Lung microvascular endothelial cell (primary cell): ENCODE results near the gene ABCC3. TPM values are rescaled to one million over a fixed set of nuclear protein-coding genes. Genes with fewer than 3 reads are reported as not detected.

Experiments used
- DNase-seq, 2 donors: peaks; one replicate each; pipeline versions ENCODE4 v3.0.0 to v3.0.0-alpha.2; 2010; ENCODE audit warnings: low read depth in 2 of 2
- total RNA-seq: library from RNA; depleted of rRNA; stranded (reverse); fragments of >200 nt; gene quantifications from 2 replicates; pipeline ENCODE4 v1.2.1, GENCODE V29; 2014

ABCC3 gene
- total RNA-seq, 1 donor from 2014 or later: 0.40 TPM

DNA sequence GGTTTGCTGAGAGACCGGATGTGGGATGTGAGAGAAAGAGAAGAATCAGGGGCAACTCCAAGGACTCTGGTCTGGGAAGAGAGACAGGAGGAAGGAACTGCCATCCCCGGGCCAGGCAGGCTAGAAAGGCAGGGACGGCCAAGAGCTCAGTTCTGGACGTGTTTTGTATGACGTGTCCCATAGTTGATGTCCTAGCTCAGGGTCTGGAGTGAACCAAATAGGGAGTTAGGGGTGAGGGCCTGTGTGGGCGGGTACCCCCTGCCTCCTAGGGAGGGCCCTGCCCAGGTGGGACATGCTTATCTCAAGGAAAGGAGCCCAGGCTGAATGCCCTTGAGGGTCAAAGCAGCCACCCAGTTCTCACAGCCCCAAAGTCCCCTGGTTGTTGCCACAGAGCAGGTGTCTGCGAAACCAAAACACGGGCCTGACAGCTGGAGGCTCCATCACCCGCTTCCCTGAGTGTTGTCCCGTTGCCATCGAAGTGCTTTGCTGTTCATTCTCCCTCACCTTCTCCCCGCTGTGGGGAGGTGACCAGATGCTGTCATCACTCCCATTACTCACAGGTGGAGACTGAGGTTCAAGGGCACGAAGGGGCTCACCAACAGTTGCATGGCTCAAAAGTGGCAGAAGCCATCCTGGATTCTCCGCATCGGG, 7.5 kb downstream of the ABCC3 start:
- DNase-seq: no peak

DNA sequence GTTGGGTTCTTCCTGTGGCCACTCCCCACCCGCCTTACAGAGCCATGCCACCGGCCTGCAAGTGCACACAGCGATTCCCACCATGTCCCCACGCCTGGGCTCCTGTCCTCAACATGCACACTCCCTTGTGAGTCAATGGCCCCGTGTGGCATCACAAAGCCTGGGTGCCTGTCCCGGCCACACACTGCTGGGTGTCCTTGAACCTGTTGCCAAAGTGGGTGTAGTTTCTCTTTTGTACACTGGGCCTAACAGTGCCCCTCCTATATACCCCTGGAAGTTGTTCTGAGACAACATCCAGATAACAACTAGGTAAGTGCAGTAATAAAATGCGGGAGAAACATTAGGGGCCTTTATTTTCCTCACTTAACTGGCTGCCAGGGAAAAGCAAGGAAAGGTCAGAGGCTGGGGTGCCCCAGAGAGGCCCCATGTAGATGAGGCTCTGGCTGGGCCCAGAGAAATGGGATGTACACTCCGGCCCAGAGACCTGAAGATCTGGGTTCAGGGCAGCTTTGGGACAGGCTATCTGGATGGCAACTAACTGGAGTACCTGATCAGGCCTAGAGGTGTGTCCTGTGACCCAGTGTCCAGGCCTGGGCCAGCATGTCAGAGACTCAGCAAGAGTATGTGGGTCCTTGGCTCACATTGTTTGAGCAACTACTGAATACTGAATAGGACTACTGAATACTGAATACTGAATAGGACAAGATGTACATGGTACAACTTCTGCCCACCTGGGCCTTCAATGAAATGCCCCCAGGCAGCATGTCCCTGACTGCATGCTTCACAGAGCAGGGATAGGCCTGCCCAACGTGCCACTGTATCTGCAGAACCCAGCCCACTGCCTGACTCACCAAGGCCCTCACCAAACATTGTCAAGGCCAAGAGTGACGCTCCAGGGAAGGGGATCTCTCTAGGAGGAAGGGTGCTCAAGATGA, 8.3 kb downstream of the ABCC3 start:
- DNase-seq: no peak

- DNase-seq: no peak
Observed at GRCh38 chr17:50645748-50646682, 11.3 kb downstream of the ABCC3 start.

DNA sequence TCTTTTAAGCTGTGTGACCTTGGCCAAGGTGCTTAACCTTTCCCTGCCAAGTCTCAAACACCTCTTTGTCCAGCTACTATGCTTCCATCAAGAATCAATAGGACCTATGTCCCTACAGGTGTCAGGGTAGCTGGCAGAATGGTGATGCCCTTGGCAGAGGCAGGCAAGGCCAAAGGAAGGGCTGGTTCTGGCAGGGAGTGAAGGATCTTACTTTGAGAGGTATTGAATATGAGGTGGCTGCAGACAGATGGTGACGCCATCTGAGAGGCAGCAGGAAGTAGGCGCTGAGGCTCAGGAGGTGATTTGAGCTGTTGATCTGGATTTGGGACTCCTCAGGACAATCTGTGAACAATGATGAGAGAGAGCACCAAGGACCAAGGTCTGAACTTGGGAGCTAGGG, 12.5 kb downstream of the ABCC3 start:
- DNase-seq: no peak

DNA sequence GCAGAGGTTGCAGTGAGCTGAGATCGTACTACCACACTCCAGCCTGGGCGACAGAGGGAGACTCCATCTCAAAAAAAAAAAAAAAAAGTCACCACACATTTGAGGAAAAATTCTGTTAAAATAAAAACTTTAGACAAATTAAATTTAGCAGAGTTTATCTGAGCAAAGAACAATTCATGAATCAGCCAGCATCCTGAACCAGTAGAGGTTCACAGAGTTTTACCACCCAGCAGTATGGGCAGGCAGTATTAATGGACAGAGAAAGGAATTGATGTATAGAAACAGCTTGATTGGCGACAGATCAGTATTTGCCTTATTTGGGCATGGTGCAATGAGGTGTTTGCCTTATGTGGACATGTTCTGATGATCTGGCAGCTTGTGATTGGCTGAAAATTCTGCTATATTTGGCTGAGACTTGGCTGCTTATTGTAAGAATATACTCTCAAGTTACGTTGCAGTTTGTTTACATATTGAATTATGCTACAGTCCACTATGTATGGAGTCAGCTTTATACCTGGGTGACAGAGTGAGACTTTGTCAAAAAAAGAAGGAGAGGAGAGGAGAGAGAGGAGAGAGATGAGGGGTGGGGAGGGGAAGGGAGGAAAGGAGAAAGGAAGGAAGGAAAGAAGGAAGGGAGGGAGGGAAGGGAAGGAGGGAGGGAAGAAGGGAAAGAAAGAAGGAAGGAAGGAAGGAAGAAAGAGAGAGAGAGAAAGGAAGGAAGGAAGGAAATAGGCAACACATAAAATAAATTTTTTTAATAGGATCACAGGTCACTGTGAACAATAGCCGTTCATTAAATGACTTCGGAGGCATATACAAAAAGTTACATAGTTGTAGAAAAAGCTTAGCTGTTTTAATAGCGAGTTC, 14.6 kb downstream of the ABCC3 start:
- no peak for DNase-seq

- no peak for DNase-seq
Observed at GRCh38 chr17:50651661-50652060, 17.0 kb downstream of the ABCC3 start.

DNA sequence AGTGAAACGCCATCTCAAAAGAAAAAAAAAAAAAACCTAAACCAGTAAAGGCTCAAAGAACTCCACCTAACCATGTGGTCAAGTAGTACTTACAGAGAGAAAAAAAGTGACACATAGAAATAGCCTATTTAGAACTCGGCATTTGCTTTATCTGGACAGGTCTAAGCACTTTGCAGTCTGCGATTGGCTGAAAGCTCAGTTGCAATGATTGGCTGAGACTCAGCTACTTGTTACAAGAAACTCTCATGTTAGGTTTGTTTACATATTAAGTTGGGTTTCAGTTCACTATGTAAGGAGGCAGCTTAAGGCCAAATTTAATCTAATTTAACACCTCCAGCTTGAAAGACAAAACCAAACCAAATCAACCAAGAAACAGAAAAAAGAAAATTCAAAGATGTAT, 19.1 kb downstream of the ABCC3 start:
- no peak for DNase-seq

- no peak for DNase-seq
Observed at GRCh38 chr17:50656509-50656908, 21.8 kb downstream of the ABCC3 start.

- DNase-seq: no peak
Observed at GRCh38 chr17:50657054-50657453, 22.4 kb downstream of the ABCC3 start.

DNA sequence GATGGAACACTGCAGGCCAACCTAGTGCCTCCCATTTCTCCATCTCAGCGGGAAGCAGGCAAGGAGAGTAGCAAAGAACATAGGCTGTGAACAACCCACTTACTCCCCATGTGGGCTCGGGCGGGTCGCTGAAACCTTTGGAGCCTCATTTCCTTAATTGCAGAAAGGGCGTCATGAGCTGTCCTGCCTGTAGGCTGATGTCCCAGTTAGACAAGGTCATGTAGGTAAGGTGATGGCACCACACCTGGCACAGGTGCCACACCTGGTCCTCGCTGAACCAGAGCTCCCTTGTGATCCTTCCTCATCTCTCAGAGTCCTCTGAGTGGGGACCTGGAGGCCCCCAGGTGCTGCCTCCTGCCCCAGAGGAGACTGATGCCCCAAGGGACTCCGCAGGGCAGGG, 22.9 kb downstream of the ABCC3 start:
- DNase-seq: no peak

DNA sequence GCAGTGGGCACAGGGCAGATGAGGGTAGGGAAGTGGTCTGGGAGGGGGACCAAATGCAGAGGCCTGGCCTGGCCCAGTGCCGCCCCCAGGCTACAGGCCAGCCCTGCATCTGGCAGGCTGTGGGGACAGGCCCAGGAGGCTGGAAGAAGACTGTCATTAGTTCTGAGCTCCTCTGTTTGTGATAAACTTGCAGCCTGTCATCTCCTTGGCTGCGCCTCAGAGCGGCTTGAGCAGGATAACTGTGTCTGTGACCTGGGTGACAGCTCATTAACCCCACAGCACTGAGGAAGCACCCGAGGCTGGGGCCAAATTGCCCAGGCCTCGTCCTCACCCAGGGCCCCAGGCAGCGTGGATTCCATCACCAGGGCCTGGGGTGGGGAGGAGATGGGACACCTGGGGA, 23.9 kb downstream of the ABCC3 start:
- DNase-seq: no peak

GRCh38 chr17:50659179-50659578, 24.5 kb downstream of the ABCC3 start:
- DNase-seq: no peak

DNA sequence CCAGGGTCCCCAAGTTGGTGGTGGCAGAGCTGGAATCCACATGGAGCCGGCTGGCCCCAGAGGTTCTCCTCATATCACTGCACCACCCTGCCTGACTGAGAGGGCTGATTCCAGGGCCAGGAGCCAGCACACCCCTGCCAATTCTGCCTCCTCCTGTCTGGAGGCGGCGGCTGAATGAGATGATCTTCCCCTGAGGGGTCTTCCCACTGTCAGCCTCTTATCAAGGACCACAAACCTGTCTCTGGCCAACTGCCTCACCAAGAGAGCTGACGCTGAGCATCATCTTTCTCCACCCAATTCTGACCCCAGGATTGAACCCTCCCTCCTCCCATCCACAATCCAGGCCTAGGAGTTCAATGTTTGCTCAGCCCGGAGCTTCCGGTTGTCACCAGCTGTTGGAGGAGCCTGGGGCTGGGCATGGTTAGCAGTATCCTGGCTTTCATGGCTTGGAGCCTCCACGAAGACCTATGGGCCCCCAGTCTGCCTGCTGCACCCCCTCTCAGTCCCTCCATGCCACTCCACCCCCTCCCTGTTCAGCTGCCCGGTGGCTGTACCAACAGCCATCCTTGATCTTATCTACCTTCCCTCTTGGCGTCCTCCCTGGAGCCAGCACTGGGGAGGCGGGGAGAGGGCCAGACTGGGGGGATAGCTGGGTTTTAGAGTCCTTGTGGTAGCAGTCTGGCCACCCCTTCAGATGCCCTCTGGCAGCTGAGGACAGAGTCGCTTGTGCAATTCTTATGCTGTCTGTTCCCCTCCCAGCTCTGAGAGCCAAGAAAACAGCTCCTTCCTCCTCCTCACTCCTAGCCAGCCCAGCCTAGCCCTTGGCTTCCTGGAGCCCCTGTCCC, 25.6 kb downstream of the ABCC3 start:
- peak; percentile 21 to 42 for DNase-seq

DNA sequence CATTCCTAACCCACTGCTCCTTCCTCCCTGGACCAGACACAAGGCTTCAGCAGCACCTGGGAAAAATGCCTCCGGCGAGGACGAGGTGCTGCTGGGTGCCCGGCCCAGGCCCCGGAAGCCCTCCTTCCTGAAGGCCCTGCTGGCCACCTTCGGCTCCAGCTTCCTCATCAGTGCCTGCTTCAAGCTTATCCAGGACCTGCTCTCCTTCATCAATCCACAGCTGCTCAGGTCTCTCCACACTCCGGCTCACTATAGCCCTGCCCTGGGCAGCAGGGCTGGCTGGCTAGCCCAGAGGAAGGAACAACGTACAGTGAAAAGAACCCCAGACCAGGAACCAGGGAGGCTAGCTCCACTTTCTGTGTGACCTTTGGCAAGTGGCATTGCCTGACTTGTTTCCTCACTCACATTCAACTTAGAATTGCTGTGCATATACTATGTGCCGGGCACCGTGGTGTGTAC, 26.2 kb downstream of the ABCC3 start:
- DNase-seq: no peak

DNA sequence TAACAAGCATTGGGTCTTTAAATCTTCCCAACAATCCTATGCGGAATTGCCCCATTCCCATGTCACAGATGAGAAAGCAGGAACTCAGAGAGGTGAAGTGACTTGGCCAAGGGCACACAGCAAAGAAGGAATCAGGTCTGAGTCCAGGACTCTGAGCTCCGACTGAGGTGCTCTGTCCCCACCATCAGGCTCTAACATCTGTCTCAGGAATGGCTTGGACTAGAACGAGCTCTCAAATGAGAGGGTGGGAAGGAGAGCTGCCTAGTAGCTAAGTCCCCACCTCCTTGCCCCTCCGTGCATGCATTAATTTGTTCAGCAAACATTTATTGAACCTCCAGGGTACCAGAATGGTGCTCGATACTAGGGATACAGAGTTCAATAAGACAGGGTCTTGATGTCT, 26.7 kb downstream of the ABCC3 start:
- no peak for DNase-seq

DNA sequence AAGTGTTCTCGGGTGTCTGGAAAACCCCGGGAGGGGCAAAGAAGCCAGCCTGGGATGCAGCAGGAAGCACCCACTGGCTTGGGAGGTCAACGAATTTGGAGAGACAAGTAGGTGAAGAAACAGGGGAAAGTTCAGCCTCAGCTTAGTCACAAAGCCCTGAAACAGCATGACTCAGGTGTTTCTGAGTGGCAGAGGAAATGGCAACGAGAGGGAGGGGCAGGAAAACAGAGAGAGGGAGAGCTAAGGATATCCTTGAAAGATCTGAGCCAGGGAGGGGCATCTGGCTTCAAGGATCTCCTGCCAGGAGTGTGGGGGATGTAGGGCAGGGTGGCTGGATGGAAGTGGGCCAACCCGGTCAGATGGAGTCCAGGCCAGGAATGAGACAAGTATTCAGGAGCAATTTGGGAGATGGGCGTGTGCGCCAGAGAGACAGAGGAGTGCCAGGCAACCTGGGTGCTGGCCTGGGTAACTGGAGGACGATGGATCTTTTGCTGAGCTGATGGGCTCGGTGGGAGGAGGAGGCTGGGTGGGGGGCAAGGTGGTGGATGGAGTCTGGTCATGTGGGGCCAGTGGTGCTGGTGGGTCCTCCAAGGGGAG, 27.2 kb downstream of the ABCC3 start:
- peak; percentile 77 to 82 for DNase-seq

- no peak for DNase-seq
Observed at GRCh38 chr17:50662632-50663225, 28.0 kb downstream of the ABCC3 start.

- DNase-seq: no peak
Observed at GRCh38 chr17:50663812-50664374, 29.2 kb downstream of the ABCC3 start.
